Glutamatergic neuron (in vitro differentiated cells): Measurements from ENCODE around the gene RAD51B. TPM values are rescaled to one million over a fixed set of nuclear protein-coding genes. Genes with fewer than 3 reads are reported as not detected.

ENCODE experiments used
- DNase-seq: peaks from one replicate; pipeline ENCODE4 v3.0.0; 2022
- H3K27ac Mint-ChIP-seq: one replicate; pipeline ENCODE4 v1.8.0; 2020; ENCODE audit warnings: mild to moderate bottlenecking, mixed read lengths, inconsistent platforms; ENCODE audit not compliant: unreplicated experiment
- H3K27me3 Mint-ChIP-seq: one replicate; pipeline ENCODE4 v1.8.0; 2020; ENCODE audit warnings: mild to moderate bottlenecking, moderate library complexity, mixed read lengths, inconsistent platforms; ENCODE audit not compliant: unreplicated experiment
- H3K36me3 Mint-ChIP-seq: one replicate; pipeline ENCODE4 v1.8.0; 2020; ENCODE audit warnings: mild to moderate bottlenecking, mixed read lengths, inconsistent platforms; ENCODE audit not compliant: unreplicated experiment
- H3K4me1 Mint-ChIP-seq: one replicate; pipeline ENCODE4 v1.8.0; 2020; ENCODE audit warnings: mild to moderate bottlenecking, low read depth, mixed read lengths, inconsistent platforms; ENCODE audit not compliant: unreplicated experiment
- H3K4me3 Mint-ChIP-seq: one replicate; pipeline ENCODE4 v1.8.0; 2020; ENCODE audit warnings: mild to moderate bottlenecking, mixed read lengths, inconsistent platforms; ENCODE audit not compliant: unreplicated experiment
- H3K9me3 Mint-ChIP-seq: one replicate; pipeline ENCODE4 v1.8.0; 2020; ENCODE audit warnings: mild to moderate bottlenecking, moderate library complexity, mixed read lengths, inconsistent platforms; ENCODE audit not compliant: unreplicated experiment
- CTCF ChIP-seq: fragments of 200-600 bp; sonication (generic); IDR thresholded peaks from one replicate; pipeline ENCODE4 v1.5.0; 2021; ENCODE audit not compliant: partially characterized antibody, unreplicated experiment
- total RNA-seq: library from RNA; stranded (reverse); fragmentation: NEBNext Ultra II Directional; extraction: Animal tissue kit (Norgen Biotek cat#: 25700); gene quantifications from one replicate; pipeline ENCODE4 v1.2.1, GENCODE V29; 2021; ENCODE audit not compliant: unreplicated experiment

RAD51B gene
- total RNA-seq, 1 donor from 2014 or later = 9.7 TPM

DNA sequence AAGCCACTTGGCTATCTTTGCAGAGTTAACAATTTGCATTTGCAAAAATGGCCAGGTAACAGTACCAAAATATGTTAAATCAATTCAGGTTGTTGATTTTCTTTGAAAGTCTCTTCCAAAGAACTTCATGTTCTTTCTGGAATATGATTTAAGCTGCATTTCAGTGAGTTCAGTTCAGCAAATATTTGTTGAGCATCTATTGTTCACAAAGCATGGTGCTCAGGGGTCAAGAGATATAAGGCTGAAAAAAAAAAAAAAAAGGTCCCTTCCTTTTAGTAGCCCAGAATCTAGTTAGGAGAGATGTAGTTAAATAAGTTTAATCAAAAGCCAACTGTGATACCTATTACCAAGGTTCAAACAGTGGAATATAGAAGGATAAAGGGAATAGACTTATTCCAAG, 656.2 kb downstream of the RAD51B start:
- no peak for TF ChIP-seq CTCF
- DNase-seq = no peak
- Mint-ChIP-seq H3K9me3 (no peaks in the 10 kb centered on the region), H3K4me1 (no peaks in the 10 kb centered on the region), H3K36me3 (no peaks in the 10 kb centered on the region), H3K27me3 (no peaks in the 10 kb centered on the region), H3K27ac (no peak overlapping the region), H3K4me3 (no peak overlapping the region)

DNA sequence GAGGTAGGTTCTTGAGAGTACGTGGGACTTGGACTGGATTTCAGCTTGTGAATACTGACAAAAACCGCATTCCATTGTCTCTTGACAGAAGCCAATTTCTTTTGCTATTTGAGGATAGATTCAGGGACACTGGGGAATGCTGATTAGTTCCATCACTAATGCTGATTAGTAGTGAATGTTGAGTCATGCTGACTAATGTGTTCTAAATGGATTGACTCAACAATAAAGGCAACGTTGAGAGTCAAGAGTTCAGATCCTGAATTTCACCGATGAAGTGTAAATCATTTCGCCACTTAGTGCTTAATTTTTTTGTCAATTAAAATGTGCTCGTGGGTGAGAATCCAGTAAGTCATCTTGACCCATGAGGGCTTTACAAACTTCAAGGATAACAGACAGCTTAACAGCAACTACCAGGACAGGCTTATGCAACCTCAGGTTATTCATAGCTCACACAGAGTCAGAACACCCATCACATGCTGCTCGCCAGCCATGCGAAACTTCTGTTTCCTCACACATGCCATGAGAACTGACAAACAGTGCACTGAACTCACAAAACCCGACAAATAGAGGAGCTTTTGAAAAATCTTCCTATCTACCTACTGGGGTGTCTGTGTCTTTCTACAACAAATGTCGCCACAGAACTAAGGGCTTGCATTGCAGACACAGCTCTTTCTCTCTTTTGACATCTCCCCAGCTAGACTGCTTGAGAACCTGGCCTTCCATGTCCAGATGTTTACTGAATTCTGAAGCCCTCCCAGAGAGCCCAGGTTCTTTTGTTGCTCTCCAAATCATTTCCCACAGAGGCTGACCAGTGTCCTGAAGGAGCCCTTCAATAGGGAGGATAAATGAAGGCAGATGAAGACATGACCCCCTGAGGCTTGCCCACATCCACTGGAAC, 656.9 kb downstream of the RAD51B start:
- H3K27ac Mint-ChIP-seq = no peak overlapping the region
- no peak overlapping the region for H3K4me3 Mint-ChIP-seq
- H3K27me3 Mint-ChIP-seq = no peaks in the 10 kb centered on the region
- no peak for TF ChIP-seq CTCF
- no peaks in the 10 kb centered on the region for H3K36me3 Mint-ChIP-seq
- no peak for DNase-seq
- H3K9me3 Mint-ChIP-seq = no peaks in the 10 kb centered on the region
- H3K4me1 Mint-ChIP-seq = no peaks in the 10 kb centered on the region

GRCh38 chr14:68477110-68477455, 657.5 kb downstream of the RAD51B start:
- H3K27ac Mint-ChIP-seq = no peak overlapping the region
- no peaks in the 10 kb centered on the region for H3K36me3 Mint-ChIP-seq
- no peak overlapping the region for H3K4me3 Mint-ChIP-seq

GRCh38 chr14:68477461-68478085, 658.0 kb downstream of the RAD51B start:
- no peaks in the 10 kb centered on the region for H3K9me3 Mint-ChIP-seq

More at GRCh38 chr14:68477110-68477455, 657.5 kb downstream of the RAD51B start:
- TF ChIP-seq CTCF = no peak
- H3K9me3 Mint-ChIP-seq = no peaks in the 10 kb centered on the region
- H3K4me1 Mint-ChIP-seq = no peaks in the 10 kb centered on the region
- DNase-seq = no peak
- H3K27me3 Mint-ChIP-seq = no peaks in the 10 kb centered on the region

More at GRCh38 chr14:68477461-68478085, 658.0 kb downstream of the RAD51B start:
- Mint-ChIP-seq H3K27me3 (no peaks in the 10 kb centered on the region), H3K4me1 (no peaks in the 10 kb centered on the region), H3K27ac (no peak overlapping the region), H3K36me3 (no peaks in the 10 kb centered on the region), H3K4me3 (no peak overlapping the region)
- no peak for DNase-seq
- TF ChIP-seq CTCF = no peak
